IMR-90 (cell line): Measurements from ENCODE around the gene SYNE3. TPM values are rescaled to one million over a fixed set of nuclear protein-coding genes. Genes with fewer than 3 reads are reported as not detected.

Experiments used
- BHLHE40 ChIP-seq: fragments of 150-350 bp; IDR thresholded peaks from 2 replicates; pipeline ENCODE4 v1.6.1; 2016; ENCODE audit warnings: mild to moderate bottlenecking, low read depth, low read length
- CTCF ChIP-seq: conservative IDR thresholded peaks from 2 replicates; pipeline ENCODE4 v1.5.1; 2012; ENCODE audit warnings: mild to moderate bottlenecking, low read depth, low read length, improper control_type of control experiment
- polyA plus RNA-seq, 3 experiments: library from polyadenylated mRNA; depleted of rRNA; stranded (reverse); fragments of >200 nt; gene quantifications; 2 replicates each; pipeline ENCODE4 v1.2.3, GENCODE V29; 2012; ENCODE audit warnings: low replicate concordance in 1 of 3
- total RNA-seq: library from RNA; depleted of rRNA; stranded (reverse); fragments of >200 nt; gene quantifications from 2 replicates; pipeline ENCODE4 v1.2.3, GENCODE V29; 2012

The SYNE3 gene
- total and polyA plus RNA-seq, 2 of the 4 experiments (the other 2 are of a cell fraction), result 2.9 to 5.0 TPM

- TF ChIP-seq CTCF, result no peak
- TF ChIP-seq BHLHE40, result peak; percentile 86
Observed at GRCh38 chr14:95483309-95484165, 32.9 kb downstream of the SYNE3 start (continued).
